GM23248 (cell line): ENCODE results near the gene PITPNM2.

ENCODE experiments used
- EZH2 ChIP-seq: fragments of 200-600 bp; sonication (generic); IDR thresholded peaks from 2 replicates; pipeline ENCODE4 v1.6.1; 2018; ENCODE audit warnings: antibody characterized with exemption, mild to moderate bottlenecking; ENCODE audit not compliant: insufficient read depth, poor library complexity, severe bottlenecking
- EZH2phosphoT487 ChIP-seq: fragments of 200-600 bp; sonication (generic); IDR thresholded peaks from 2 replicates; pipeline ENCODE4 v1.6.1; 2018; ENCODE audit warnings: antibody characterized with exemption, moderate library complexity, mild to moderate bottlenecking, low read depth; ENCODE audit not compliant: insufficient read depth

DNA sequence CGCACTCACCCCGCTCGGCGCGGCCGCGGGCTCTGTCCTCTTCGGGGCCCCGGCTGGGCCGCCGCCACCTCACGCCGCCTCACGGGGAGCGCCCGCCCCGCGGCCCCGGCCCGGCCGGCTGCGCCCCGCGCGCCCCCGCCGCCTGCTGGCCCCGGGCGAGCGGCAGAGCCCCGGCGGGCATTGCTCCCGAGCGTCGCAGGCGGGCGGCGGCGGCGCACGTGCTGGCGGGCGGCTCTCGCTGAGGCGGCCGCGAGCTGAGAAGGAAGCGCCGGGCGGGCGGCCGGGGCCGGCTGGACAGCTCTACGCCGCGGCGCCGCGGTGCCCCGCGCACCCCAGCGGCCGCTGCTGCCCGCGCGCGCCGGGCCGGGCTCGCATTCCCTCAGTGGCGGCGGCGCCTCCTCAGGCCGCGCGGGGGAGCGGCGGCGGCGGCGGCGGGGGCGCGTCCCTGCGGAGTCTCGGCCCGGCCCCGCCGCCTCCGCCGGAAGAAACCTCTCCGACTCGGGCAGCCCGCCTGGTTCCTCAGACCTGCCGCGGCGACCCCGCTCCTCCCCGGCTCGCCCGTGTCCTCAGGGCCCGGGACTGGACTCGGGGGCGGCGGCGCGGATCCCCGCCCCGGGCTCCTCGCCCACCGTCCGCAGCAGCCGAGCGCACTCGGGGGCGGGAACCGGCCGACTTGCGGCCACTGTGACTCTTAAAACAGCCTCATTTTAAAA, at the start of gene PITPNM2:
- TF ChIP-seq EZH2 (no peak), EZH2phosphoT487 (no peak)
